Retina (tissue), 1 donor: ENCODE measurements around the gene MAPK12.

Experiments used
- DNase-seq: peaks from one replicate; pipeline ENCODE4 v3.0.0-alpha.2; 2016

The MAPK12 gene

GRCh38 chr22:50264946-50265669 lies 3.6 kb upstream of the MAPK12 start:
- DNase-seq = no peak

- DNase-seq = no peak
Observed at GRCh38 chr22:50264104-50264745, 2.7 kb upstream of the MAPK12 start.

GRCh38 chr22:50262973-50263617 lies 1.6 kb upstream of the MAPK12 start:
- DNase-seq = no peak

- DNase-seq = no peak
Observed at GRCh38 chr22:50262460-50262911, 1.0 kb upstream of the MAPK12 start.

- DNase-seq = peak; percentile 71
Observed at GRCh38 chr22:50260801-50261614, 475 bp downstream of the MAPK12 start.

- no peak for DNase-seq
Observed at GRCh38 chr22:50260434-50260800, 1.1 kb downstream of the MAPK12 start.

DNA sequence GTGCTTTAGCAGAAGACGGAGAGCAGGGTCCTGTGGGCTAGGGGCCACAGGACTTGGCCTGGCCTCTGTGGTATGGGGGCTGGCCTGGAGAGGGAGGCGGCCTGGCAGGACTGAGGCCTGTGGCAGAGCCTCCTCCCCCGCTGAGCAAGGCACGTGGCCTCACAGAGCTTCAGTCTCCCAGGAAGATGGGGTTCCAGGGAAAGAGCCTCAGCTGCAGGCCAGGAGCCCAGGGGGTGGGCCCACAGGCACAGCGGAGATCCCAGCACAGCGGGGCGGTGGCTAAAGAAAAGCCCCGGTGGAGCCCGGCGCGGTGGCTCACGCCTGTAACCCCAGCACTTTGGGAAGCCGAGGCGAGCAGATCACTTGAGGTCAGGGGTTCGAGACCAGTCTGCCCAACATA lies 2.2 kb downstream of the MAPK12 start:
- DNase-seq = no peak

DNA sequence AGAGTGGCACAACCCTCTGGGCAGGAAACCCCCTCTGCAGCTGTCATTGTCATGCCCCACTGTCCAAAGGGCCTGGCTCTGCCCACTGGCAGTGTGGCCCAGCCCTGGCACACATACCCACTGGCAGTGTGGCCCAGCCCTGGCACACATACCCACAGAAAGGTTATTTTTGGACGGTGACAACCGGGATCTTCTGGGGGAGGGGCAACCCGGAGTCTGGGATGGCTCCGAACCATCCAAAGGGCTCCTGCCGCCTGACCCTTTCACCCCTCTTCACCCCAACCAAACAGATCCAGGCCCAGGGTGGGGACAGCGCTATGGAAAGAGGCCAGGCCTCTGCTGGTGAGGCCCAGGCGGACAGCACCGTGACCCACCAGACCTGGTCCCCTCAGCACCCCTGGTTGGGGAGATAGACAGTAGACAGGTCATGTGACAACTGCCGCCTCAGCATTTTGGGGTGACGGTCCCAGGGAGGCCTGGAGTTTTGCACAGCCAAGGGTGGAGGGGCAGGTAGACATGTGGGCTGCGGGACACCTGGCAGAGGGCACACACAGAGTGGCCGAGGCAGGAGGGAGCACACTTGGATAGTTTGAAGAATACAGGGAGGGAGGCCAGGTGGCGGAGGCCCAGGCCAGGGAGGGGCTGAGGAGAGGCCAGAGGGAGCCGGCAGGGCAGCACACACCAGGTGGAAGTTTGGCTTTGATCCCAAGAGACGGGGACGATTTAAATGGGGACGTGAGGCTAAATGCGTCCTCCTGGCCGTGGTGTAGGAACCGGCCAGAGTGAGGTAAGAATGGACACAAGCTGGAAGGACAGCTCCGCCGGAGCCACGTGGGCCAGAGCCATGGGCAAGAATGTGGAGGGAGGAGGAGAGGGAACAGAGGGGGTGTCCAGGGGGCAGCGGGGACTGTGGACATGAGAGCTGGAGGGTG lies 2.9 kb downstream of the MAPK12 start:
- no peak for DNase-seq

DNA sequence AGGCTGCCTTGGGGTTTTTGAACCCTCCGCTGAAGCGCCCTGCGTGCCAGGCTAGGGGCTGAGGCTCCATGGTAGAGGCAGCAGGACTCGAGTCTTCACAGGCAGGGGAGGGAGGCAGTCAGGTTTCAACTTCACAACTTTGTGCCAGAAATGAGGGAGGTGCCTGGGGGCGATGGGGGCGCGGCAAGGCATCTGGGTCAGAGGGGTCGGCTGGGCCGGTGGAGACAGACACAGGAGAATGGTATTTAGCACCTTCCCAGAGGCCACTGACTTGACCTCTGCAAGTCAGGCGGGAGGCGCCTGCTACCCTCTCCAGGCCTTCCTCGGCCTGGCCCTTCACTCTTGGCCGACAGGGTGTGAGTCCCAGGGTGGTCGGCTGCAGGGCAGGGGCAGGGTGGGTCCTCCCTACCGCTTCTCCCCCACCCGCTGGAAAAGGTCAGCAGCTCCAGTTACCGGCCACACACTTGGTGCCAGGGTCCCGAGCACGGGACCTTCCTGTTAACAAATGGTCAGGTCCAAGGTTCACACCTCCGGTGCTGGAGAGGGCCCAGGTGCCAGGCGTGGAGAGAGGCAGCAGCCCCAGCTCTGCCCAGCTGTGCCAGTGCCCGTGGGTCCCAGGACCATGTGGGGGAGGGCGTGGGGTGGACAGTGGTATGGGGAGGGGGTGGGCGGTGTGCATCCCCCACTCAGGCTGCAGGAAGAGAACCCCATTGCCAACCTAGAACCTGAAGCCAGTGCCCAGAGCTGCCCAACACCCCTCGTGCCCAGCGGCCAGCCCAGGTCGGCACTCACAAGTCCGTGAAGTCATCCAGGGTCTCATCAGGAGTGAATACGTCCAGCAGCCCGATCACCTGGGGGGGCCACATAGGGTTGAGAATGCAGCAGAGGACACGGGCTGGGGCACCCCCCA lies 3.8 kb downstream of the MAPK12 start:
- no peak for DNase-seq

DNA sequence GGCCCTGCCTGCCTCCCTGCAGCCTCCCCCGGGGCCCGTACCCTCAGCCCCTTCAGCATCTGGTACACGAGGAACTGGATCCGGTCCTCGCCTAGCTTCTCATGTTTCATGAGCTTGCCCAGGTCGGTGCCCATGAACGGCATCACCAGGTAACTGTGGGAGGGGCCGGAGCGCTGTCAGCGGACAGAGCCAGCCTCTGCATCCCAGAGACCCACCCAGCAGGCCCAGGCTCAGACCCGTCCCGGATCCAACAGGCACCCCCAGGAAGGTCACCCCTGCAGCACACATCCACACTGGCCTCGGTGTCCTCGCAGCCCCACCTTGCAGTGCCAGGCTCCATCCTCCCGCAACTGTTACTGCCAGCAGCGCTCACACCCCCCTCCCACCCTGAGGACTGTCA lies 4.4 kb downstream of the MAPK12 start:
- no peak for DNase-seq

DNA sequence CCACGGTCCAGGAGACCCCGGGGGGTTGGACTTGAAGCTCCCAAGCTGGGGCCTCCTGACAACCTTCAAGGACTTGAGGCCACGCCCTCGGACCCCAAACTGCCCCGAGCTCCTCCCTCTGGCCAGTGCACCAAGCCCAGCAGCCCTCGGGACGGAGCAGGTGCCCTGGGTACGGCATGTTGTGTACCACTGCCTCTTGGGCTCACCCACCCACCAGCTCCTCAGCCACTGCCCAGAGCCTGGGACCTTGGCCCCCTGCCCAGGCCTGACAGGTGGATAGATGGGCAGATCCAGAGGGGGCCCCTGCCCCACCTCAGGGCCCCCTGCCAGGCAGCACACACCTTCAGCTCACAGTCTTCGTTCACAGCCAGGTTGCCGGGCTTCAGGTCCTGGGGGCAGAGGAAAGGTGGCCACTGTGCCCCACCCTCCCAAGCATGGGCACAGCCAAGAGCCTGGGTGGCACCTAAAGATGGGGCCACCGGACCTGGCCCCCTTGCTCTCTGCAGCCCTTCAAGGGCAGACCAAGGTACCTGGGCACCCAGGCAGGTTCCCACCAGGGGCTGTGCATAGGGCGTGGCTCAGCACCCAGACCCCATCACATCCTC lies 5.1 kb downstream of the MAPK12 start:
- no peak for DNase-seq

DNA sequence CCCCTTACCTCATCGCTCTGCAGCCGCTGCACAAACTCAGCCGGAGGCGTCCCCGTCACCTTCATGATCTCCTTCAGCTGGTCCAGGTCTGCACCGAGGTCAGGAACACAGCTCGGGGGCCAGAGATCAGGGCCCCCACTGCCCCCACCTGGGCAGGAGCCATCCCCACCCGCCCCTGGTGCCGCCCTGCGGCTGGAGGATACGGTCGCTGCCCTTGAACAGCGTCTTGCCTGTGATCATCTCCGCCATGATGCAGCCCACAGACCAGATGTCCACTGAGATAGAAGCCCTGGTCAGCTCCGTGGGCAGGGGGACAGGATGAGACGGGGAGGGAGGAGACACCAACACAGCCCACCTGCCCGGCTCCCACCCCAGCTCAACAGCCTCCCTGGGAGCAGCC lies 5.9 kb downstream of the MAPK12 start:
- DNase-seq = no peak

- no peak for DNase-seq
Observed at GRCh38 chr22:50255099-50255498, 6.4 kb downstream of the MAPK12 start.

DNA sequence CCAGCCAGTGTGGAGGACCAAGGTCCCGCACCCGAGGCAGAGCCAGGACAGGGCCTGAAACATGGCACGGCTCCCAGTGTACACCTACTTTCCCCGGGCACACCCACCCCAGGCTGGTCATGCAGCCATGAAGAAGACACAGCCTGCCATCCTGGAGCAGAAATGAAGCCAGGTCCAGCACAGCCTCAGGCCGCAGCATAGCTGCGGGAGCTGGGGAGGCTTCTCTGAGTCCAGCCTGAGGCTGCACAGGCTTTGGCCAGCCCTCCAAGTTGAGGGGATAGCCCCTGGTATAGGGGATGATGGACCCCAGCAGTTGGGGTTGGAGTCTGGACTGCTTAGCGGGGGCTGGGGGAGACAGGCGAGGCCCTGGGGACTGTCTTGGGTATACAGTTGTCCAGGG lies 7.5 kb downstream of the MAPK12 start:
- no peak for DNase-seq

DNA sequence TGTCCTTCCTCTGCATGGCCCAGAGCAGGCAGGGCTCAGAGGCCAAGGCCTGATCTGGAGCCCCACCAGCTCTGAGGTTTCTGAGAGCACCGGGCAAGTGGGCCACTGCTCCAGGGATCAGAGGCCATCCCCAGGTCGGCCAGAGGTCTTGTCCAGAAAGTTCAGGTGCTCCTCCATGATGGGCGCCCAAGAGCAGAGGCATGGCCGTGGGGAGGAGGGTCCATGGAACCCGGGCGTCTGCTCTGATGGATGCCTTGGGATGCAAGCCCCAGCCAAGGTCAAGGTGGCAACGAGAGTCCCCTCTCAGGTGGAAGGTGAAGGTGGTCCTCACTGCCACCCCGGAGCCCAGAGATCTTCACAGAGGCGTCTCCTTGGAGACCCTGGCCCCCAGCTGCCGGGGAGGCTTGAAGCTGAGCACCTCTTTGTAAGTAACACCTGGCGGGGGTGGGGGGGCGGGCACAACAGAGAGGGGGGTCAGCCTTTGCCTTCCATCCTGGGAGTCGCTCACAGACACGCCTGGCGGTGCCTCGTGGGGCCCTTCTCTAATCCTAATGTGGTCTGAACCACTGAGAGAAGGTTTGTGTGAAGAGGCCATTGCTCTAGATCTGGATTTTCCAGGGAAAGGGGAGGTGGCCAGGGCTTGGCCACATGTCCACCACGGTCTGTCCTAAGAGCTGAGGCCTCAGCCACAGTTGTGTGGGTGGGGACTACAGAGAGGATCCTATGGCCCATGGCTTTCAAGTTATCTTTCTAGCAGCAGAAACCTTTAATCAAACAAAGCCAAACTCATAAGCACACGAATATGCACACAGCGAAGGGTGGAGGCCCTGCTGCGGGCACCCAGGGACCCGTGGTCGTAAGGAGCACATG lies 8.2 kb downstream of the MAPK12 start:
- DNase-seq = no peak

GRCh38 chr22:50252082-50253045 lies 9.1 kb downstream of the MAPK12 start:
- peak; percentile 76 for DNase-seq

- no peak for DNase-seq
Observed at GRCh38 chr22:50251477-50252081, 9.9 kb downstream of the MAPK12 start.
